Left renal pelvis (tissue), 4 donors: ENCODE measurements around the gene KCNE4. TPM values are rescaled to one million over a fixed set of nuclear protein-coding genes. Genes with fewer than 3 reads are reported as not detected.
"Not testable (repeated sequence)": the region's sequence is repeated elsewhere in the genome, so short reads cannot be mapped to it uniquely, and the experiment has no call there.

Experiments
- DNase-seq, 4 donors: peaks; one replicate each; pipeline ENCODE4 v3.0.0-alpha.2; 2013; ENCODE audit warnings: low read depth in 4 of 4, low spot score in 3 of 4
- polyA plus RNA-seq, 4 donors: library from polyadenylated mRNA; unstranded; fragments of 120-200 nt; gene quantifications; one replicate each; pipeline ENCODE4 v1.2.1, GENCODE V29; 2013; ENCODE audit not compliant: insufficient read length in 4 of 4

The KCNE4 gene
- polyA plus RNA-seq, 4 donors = 14.0 to 34.0 (median 16.5) TPM

DNA sequence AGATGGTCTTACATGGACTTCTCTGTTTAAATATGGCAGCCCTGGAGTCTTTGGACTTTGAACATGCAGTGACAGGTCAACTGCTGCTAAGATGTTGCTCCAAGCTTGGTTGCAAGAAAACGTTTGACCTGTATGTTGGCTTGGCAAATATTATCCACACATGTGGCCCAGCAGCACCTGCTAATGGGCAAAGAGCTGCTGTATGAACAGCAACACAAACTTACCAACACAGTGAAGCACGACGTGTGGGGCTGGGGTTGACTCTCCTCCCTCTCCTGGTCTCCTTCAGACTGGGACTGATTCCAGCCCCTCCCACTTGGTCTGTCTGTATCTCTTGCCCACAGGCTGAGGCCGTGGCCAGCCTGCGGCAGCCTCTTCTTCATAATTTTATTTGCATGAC, 3.8 kb downstream of the KCNE4 start:
- no peak for DNase-seq

DNA sequence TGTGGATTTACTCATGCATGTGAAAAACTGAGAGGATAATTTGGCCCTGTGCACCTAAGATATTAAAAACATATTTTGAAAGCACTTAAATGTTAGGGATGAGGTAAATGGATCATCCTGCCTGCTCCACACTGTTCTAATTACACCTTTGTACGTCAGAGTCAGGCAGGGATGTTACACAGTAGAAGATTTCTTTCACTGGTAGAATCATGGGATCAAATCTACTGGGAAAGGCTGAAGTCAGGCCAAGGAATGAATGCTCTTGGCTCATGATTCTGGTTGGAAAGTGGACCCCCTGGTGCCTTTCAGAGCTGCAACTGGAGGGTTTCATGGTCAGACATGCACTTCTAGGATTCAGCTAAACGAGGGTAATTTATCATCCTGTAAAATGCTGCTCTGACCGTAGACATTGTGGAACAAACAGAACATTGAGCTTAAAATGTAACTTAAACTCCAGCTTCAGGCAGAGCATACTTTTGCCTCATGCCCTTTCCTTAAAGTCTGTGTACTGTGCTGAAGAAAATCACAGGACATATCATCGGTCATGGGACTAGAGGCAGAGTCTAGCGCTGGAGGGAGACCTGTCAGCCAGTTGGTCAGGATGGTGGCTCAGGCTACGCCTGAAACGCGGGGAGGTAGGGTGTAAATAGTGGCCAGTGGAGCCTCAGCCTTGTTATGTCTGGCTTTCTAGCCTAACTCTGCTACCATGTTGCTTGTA, 4.9 kb downstream of the KCNE4 start:
- DNase-seq = no peak

DNA sequence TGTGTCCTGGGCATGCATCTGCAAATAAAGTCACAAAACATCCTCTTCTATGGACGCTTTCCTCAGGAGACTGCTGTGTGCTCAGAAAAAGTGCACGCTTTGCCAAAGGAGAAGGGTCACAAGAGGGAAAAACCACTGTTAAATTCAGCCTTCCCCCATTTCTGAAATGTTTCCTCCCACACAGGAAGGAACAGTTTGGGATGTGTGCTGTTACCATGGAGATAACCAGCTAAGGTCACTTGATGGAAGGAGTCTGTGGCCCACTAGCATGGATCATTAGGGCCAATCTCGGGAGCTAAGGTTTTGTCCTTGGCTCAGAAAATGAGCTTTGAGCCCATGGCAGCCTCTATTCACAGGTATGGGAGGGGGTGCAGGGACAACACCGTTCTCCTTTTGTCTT, 5.6 kb downstream of the KCNE4 start:
- no peak for DNase-seq

DNA sequence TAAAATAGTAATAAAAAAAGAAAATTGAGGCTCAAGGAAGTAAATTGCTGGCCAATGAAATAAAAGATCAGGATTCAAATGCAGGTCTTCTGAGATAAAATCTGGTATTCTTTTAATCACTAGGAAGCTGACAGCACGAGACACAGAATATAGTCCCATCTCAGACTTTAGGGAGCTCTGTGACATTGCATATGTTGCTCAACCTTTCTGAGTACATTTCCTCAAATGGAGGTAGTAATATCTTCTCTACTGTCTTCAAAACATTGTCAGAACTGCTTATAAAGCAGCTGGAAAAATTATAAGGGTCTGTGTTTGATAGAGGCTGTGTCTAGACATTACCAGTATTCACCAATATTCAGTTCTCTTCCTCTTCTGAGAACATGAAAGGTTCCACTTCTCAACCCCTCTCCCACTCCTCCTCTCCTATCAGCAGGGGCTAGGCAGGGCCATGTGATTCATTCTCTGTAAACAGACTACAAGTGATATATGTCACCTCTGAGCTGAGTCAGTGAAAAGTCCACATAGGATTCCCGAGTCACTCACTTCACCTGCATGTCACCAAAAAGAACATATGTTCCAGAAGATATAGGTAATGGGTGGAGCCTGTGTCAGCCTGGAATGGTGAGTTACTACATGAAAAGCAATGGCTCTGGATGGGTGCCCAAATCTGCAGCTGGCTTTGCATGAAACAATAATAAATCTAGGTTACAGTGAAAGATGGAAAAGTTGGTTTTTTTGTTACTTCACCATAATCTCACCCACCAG, 7.1 kb downstream of the KCNE4 start:
- peak in 1 of 4 donors; percentile 41 for DNase-seq

DNA sequence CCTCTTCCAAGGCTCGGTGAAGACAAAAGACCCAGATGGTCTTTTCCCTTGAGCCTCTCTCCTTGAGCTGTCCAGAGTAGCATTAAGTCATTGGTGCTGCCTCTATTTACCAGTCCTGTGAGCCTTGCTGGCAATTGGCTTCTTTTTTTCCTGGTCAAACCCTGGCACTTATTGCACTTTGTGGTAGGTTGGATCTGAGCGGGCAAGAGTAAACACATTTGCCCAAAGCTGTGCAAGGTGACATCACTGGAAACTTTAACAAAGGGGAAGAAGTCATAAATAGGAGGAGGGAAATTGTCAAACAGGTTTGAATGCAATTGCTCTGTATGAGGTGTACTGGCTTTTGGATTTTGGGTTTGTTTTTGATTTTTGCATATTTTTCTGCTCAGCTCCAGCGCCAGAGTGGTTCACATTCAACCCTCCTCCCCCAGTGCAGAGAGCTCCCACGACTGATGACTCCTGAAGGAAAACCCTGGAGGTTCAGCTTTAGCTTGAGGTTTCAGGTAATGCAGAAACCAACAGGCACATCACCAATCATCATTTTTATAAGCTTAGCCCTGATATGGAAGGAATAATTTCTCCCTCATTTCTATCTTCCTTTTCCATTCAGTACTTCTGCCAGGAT, 8.3 kb downstream of the KCNE4 start:
- DNase-seq = no peak

DNA sequence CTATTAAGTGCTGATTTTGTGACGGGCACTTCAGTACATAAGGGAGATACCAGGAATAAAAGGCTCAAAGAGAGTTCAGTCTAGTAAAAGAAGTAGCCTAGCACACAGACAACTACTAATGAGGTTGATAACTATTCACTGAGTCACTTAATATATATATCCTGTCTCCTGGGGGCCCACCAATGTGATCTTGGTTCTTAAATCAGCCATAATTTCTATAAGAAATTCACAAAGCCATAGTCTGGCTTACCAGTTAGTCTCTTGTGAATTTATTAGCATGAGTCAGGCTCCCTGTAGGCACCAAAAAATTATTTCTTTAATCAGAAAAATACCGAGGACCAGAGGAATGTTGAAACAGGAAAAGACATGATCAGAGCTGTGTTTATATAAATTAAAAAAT, 10.4 kb downstream of the KCNE4 start:
- no peak for DNase-seq

DNA sequence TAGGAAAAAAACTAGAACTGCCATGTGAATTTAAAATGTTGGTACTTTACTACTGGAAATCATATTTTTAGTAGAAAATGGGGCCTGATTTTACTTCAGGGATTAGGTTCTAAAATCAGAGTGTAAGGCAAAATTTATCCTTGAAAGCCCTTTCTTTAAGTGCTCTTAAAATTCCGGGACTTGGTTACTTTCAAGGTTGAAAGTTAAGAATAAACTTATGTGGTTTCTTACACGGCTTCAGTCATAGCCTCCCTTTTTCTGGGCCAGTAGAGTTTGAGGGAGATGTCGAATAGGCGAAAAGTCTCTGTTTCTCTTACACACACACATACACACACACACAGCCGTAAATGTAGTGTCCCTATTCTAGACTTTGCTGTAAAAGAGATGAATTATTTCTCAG, 13.1 kb downstream of the KCNE4 start:
- no peak for DNase-seq

DNA sequence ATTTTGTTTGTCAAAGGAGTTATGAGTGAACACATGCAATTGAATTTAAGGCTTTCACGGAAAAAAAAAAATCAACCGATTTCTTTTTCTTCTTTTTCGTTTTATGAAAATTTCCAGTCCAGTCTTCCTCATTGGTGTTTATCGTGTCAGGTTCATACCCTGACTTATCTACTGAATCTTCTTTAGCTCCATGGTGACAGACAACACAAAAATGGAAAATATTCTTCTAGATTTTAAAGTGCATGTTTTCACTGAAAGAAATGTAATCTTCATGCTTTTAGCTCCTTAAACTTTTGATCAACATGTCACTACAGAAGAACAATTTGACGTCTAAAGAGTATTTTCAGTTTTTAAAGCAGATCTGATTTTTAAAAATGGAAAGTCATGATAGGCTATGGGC, 14.7 kb downstream of the KCNE4 start:
- no peak for DNase-seq

DNA sequence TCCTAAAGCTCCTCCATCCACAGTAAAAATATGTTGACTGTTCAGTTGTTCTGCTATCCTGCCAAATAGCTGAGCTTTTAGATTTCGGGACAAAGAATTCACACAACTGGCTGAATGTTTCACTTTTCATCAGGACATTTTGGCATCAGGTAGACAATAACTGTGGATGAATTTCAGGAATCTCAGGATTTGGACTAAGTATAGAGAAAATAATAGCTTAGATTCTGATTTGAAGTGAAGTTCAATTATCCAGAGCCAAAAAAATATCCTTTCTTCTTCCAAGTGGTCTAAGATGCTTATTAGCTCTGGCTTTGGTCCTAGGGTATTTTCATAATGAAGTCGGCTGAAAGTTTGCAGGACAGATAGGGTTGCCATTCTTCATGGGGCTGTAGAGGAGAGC, 16.1 kb downstream of the KCNE4 start:
- no peak for DNase-seq

DNA sequence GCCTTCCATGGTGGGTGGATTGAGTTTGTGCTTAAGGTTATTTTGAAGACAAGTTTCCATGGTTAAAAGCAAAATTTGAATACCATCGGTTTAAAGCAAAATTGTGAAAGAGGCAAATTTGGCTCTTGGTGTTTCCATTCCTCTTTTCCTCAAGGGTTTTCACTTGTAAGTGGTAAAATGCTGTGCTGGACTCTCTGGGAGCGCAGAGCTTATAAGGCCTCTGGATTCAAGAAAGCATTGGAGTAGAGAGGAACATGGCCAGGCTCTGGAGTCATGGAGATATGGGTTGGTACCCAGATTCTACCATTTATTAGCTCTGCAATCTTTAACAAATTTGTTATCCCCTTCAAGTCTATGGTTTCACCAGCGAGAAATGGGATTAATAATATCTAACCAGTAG, 17.5 kb downstream of the KCNE4 start:
- no peak for DNase-seq

DNA sequence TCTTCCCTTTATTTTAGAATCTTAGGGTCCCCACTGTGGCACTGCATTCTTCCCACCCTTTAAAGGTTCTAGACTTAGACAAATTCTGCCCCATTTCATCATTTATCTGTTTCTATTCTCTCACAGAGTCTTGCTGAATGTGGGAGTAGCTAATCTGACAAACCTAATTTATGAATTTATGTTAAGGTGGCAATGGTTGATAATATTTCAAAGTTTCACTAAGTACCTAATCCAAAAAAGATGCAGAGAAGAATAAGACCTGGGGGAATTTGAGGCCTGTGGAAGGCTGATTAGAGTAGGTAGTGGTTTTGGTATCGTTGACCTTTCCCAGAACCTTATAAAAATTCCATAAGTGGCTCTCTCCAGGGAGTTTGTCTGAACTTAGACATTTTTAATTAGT, 18.0 kb downstream of the KCNE4 start:
- no peak for DNase-seq

DNA sequence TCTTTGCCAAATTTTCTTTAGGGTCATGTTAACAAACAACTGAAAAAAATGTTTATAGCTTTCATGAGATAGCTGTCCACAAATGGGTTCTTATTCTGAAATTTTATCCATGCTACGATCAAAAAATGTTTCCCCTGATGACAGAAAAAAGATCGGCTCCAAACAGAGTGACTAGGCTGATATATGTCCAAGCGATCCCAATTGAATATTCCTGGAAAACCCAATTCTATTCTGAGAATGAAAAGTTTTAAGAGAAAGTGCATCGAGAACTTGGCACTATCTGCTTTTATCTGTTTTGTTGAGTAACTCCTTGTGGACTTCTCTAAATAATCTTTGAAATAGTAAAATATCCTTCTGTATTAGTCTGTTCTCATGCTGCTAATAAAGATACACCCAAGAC, 19.1 kb downstream of the KCNE4 start:
- no peak for DNase-seq

DNA sequence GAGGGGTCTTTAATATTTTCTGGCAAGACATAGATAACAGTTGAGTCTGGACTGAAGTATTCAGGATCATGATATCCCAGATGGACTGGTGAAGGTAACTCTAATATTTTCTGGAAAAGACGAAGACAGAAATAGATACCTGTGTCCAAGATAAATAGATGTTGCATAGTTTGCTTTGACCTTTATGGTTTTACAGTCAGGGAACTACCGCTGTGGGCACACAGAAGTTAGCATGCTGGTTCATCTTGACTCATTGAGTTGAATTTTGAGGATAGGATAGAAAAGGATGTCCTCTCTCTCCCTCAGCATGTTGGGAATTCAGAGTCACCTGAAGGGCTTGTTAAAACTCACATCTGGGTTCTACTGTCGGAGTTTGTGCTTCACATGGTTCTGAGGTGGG, 20.8 kb downstream of the KCNE4 start:
- no peak for DNase-seq

DNA sequence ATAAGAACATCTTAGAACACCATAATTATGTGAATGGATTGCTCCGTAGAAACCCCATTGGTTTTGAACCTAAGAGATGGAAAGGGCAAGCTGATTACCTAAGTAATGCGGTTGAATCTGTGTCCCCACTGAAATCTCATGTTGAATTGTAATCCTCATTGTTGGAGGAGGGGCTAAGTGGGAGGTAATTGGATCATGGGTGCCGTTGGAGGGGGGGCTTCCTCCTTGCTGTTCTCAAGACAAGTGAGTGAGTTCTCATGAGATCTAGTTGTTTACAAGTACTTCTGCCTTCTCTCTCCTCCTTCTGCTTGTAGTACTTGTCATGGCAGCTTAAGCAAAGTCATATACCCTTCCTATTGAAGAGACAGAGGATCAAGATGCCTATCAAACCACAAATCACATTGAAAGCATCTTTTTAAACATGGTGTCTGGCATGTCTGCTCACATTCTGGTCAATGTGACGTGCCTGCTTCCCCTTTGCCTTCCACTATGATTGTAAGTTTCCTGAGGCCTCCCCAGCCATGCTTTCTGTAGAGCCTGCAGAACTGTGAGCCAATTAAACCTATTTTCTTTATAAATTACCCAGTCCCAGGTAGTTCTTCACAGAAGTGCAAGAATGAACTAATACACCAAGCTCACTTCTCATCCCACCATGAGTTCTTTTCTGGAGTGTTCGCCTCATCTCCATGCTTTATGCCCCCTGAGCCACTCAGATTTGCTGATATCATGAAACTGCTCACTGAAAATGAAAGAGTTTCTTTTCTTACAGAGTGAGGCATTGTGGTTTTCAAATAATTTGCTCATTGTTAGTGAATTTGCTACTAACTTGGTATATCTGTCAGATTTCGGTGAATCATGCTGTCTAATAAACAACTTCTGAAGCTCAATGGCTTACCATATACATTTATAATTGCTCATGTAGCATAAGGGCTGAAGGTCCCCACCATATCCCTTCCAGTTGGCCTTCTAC, 23.6 kb downstream of the KCNE4 start:
- DNase-seq = no peak

DNA sequence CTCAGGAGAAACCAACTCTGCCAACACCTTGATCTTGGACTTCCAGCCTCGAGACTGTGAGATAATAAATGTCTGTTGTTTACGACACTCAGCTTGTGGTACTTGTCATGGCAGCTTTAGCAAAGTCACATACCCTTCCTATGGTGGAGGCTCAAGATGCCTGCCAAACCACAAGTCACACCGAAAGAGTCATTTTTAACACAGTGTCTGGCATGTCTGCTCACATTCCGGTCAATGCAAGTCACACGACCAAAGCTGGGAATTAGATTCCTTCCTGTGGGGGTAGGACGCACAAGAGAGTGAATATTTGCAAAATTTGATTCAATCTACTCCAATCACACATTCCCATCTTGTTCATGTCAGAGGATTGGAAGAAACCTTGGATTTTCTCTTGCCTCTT, 24.6 kb downstream of the KCNE4 start:
- no peak for DNase-seq

DNA sequence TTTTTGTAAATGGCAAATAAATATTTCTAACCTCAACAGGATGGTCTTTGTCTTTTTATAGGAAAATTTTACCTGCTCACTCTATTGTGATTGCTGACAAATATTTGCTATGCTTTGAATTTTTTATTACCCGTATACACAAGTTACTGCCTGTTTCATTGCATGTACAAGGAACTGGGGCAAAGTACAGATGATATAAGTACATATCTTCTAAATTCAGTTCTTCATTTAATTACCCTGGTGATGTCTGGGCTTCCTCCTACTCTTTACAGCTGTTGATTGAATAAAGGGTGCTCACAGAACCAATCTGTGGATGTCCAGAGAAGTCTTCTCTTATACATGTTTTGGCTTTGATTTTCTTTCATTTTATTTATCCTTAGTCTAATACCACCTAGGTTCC, 26.5 kb downstream of the KCNE4 start:
- no peak for DNase-seq

DNA sequence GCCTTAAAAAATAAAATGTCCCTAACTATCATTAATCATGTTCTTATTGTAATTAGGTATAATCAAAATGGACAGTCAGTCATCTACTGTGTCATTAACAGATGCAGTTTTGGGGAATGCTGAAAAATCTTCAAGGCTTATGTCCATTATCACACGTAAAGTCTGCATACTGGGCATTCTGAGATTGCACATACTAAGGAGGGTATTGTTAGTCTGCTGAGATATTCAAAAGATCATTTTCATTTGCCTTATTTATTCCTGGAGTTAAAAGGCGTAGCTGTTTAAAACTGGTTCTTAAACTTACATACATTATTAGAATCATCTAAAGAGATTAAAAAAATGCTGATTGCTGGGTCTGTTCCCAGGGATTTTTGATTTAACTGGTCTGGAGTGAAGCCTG, 27.4 kb downstream of the KCNE4 start:
- DNase-seq = no peak

DNA sequence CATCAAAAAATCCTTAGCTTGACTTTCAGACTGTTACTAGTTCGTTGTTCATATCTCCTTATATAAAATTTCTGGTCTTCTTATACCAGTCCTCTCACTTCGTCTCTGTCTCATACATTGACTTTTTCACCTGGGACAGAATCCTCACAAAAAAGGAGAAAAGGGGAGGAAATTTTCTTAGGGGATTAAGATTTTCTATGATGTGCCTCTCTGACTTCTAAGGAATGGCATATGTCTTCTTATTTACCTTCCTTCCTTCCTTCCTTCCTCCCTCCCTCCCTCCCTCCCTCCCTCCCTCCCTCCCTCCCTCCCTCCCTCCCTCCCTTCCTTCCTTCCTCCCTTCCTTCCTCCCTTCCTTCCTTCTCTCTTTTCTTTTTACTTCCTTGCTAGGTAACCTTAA, 27.9 kb downstream of the KCNE4 start:
- no peak for DNase-seq

DNA sequence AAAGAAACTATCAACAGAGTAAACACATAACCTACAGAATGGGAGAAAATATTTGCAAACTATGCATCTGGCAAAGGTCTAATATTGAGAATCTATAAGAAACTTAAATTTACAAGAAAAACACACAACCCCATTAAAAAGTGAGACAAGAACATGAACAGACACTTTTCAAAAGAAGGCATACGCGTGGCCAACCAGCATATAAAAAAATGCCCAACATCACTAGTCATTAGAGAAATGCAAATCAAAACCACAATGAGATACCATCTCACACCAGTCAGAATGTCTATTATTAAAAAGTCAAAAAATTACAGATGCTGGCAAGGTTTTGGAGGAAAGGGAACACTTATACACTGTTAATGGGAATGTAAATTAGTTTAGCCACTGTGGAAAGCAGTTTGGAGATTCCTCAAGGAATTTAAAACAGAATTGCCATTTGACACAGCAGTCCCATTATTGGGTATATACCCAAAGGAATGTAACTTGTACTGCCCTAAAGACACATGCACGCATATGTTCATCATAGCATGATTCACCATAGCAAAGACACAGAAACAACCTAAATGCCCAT, 28.9 kb downstream of the KCNE4 start:
- DNase-seq = not testable (repeated sequence)

DNA sequence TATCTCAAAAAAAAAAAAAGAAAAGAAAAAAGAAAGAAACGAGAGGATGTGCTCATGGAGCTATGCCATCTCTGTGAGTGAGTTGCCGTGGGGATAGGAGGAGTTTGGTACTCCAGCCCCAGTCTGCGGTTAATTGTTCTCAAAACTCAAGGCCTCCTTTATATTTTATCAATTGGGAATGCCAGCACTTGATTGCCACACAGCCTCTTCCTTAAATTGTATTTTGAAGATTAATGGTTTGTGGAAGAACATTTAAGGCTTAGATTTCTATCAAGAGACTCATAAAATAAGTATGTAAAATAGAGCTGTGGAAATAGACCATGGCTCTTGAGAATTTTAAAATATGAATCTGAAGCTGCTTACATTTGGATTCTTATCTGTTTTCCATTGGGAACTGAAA, 29.8 kb downstream of the KCNE4 start:
- DNase-seq = no peak
